COLO829 (cell line): ENCODE results near the gene PPP1R11.
A peak's percentile ranks its signal among the peaks of the same experiment; 100 is the strongest.

Source experiments
- DNase-seq: peaks from one replicate; pipeline ENCODE4 v3.0.0; 2012; ENCODE audit warnings: low spot score

The PPP1R11 gene

DNA sequence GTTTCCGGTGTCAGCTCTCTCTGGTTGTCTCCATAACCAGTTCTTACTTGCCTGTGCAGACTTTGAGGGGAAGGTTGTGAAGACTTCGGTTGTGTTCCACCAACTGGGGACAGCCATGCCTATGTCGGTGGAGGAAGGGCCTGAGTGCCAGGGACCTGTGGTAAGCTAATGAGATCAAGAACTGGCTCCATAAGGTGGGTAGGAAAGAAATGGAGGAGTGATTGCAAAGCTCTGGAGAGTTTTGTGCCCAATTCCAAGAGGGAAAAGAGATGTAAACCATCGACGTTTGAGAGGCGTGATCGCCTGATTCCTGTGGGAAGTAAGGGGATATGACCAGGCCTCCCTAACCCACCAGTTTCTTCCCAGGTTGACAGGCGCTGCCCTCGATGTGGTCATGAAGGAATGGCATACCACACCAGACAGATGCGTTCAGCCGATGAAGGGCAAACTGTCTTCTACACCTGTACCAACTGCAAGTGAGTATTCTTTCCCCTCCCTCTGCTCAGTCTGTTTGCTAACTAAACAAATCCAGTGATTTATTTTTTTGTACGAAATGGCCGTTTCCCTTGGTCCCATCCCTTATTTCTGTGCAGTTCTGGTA, 5.0 kb upstream of the PPP1R11 start:
- DNase-seq: no peak

GRCh38 chr6:30062471-30063178, 4.4 kb upstream of the PPP1R11 start:
- DNase-seq: no peak

DNA sequence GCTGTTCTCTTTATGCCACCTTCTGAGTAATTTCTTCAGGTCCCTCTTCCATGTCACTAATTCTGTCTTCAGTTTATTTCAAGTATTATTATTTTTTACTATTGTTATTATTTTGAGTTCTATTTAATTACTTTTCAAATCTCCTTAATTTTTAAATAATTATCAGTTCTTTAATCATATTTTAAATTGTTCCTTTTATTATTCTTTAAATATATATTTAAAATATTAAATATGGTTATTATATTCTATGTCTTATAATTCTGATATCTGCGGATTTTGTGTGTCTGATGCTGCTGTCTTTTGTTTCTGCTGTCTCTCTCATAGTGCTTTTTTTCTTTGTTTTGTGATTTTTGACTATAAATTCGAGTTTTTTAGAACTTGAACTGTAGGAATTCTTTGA, 3.7 kb upstream of the PPP1R11 start:
- DNase-seq: no peak

DNA sequence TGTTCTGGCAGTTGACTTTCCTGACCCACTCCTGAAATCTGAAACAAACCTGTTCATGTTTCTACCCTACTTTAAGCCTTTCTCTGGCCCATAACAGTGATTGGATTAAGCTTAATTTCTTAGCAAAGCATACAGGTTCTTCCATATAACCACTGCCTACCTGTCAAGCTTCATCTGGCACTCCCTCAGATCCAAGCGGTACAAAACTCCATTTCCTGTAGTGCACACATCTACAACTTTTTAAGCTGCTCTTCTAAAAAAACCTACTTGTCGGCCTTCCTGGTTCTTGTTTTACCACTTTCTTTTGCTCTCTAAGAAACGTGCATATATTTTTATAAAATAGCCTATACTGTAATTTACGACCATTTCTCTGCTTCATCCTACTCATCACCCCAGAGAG, 916 bp upstream of the PPP1R11 start:
- DNase-seq: no peak

- no peak for DNase-seq
Measured at GRCh38 chr6:30067460-30068139, 602 bp downstream of the PPP1R11 start.

DNA sequence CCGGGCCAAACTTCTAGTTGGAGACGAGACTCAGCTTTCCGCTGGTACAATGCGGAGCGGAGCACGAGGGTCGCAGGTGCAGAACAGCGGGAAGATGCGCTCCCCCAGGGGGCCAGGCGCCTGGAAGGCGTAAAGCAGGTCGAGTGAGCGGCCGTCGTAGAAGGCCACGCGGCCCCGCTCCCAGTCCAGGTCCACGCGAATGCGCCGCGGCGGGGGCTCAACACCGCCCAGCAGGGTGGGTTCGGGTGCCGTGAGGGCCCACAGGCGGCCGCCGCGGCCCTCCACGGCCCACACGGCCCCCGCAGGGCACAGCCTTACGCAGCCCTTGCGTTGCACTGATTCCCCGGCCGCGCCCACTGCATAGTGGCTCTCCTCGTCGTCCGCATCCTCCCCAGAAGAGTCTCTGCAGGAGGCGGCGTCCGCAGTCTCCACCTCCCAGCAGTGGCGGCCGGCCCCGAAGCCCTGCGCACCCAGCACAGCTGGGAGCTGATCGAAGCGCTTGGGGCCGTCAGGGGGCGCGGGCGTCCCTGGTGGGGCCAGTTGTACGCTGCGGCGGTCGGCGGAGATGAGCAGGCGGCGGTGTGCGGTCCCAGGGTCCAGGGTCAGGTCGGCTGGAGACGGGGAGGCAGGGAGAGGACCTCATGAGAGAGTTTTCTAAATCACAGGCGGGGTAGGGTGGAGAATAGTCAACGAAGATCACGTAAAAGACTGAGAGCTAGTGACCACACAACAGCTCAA, 4.3 kb downstream of the PPP1R11 start:
- DNase-seq: no peak

GRCh38 chr6:30071858-30072257, 4.9 kb downstream of the PPP1R11 start:
- DNase-seq: no peak

DNA sequence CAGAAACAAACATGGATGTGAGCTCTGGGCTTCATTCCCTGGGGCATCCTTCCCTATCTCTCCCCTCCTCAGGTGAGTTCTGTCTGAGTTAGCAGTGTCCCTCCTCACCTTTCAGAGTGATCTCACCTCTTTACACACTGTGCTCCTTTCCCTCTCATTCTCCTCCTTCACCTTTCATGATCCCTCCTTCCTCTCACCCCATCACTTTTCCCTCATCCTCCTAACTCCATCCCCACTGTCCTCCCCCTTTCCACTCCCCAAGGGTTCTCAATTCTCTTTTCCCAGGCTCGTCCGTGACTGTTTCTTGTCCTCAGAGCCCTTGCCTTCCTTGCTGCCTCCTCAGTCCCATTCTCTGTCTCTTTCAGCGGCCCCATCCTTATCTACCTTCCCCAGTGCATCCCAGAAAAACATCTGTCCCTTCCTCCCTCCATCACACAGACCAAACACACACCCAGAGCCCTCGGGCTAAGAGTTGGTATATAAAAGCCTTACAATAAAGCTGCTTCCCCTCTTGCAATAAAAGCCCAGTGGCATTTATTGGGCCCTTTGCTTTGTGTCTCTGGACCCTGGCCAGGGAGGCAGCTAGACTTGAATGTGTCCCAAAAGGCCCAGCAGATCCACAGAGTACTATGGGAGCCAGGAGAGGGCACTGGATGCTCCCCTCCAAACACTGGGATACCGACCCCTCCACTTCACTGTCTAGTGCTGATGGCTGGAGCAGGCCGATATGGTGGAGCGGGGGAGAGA, 6.7 kb downstream of the PPP1R11 start:
- DNase-seq: no peak

DNA sequence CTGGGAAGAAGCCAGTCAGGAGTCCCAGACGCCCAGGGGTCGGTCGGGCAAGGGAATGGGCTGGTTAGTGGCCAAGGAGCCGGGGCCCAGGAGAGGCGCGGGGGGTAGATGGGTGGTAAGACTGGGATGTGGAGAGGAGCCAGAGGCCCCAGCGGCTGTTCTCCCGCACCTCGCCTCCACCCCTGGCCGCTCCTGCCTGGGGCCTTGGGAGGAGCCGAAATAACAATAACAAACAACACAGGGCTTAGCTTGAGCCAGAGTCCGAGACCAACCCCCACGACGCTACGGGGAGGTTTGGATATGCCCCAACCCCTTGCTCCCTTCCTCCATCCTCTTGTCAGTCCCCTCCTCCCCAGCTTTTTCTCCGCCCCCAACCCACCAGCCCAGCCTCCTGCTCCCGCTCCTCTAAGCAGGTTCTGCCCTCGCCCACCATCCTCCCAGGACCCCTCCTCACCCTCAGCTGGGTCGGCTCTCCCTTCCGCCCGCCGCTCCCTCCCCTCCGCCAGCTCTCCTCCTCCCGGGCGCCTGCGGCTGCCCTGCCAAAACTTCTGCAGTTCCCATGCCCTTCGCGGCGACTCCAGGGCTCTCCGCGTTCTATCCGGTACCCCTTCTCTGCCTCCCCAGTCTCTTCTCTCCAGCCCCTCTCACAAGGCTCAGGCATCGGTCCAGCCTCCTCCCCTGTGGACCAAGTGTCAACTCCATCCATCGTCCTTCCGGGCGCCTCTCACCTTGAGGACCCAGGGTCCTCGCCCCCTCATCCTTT, 7.5 kb downstream of the PPP1R11 start:
- DNase-seq: no peak

DNA sequence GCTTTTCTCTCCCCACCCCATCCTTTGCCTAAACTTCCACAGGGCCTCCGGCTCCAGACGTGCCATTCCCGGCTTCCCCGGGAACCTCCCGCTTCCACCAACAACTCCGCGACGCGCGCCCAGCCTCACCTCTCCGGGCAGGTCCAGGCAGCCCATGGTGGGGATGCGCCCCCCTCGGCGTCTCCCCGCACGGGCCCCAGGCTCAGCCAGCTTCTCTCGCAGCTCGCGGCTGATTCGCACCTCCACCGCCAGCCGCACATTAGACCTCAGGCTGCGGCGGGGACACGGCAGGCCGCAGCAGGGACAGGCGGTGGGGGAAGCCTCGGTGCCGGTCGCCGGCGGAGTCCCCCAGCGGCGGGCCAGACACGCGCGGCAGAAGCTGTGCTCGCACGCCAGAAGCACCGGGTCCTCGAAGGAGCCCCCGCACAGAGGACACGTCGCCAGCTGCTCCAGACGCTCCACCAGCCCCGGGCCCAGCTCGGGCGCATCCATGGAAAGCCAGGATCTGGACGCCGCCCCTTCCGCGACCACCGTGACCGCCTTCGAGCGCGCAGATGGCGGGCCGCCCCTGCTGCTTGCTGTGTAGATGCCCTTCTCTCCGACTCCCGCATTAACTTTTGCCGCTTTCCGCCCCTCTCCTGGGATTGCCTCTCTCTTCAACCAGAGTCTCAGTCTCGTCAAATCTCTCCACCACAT, 8.2 kb downstream of the PPP1R11 start, which contains the start of gene RNF39:
Gene RNF39, minus strand, starts transcription at position 676 of the 696 bp plus-strand sequence. Its CDS starts 184 bp downstream, at position 492.
- no peak for DNase-seq

DNA sequence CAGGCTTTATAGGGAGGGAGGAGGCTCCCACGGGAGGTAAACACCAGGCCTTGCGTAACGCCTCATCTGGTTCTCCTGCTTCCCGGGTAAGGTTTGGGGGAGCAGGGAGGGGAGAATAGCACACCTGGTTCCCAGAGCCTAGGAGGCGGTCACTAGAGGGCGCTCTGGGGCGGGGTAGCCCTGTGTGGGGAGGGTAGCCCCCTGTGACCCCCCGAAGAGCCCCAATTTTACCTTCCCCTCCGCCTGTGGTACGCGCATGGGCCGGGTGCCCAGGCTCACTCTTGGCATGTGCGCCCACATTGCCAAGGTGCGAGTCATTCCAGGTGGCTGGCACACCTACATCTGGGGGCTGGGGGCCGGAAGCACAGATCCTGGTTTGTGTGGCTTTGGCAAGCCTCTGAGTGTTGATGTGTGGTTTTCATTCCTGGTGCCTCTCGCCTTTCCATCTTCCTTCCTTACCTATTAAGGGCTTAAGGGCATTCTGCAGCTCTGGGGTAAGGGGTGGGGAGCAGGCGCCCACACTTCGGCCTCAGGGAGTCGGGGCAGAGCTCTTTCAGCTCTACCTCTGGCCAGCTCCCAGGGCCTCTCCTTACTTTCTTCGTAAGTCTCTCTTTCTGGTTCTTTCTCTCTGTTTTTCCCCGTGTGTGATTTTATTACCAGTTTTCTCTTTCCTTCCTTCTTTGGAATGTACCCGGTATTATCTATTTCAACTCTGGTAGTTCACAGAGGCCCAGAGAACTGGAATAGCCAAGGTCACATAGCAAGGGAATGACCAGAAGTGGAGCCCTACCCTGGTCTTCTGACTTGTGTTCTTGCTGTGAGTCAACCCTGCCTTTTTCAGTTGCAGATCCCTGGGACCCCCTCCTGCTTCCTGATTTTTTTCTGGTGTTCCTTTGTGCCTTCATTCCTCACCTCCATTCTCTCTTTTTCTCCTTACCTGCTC, 9.1 kb downstream of the PPP1R11 start:
- DNase-seq: no peak

GRCh38 chr6:30077218-30077617, 10.2 kb downstream of the PPP1R11 start:
- no peak for DNase-seq

GRCh38 chr6:30087876-30088275, 20.9 kb downstream of the PPP1R11 start:
- DNase-seq: no peak

GRCh38 chr6:30091577-30092381, 24.8 kb downstream of the PPP1R11 start:
- peak; percentile 64 for DNase-seq

GRCh38 chr6:30092852-30093543, 26.0 kb downstream of the PPP1R11 start:
- no peak for DNase-seq

DNA sequence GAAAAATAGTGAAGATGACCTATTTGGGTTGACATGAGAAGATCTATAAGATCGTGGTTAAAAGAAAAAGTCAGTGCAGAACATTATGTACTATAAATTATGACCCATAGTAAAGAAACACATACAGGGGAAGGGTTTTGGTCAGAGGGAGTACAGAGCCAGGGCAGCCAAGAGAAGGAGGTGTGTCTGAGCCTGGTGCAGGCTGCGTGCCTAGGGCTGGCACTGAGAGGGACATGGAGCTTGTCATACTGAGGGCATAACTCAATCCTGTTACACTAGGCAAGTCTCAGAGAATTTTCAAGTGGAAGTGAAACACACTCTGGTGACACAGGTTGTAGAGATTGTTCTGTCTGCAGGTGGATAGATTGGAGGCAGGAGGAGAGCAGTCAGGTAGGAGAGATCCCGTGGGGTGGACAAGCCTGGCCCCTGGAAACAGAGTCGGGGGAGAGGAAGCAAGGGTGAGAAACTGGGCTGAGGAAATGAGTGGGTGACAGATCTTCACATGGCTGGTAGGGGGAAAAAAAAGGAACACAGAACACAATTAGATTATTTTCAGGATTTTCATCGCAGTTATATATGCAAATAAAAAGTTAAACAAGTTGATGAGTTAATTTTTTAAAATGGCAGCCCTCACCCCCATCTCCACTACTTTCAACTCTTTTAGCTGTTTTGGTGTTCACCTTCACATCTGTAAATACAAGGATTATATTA, 27.1 kb downstream of the PPP1R11 start:
- DNase-seq: no peak

- no peak for DNase-seq
Measured at GRCh38 chr6:30096829-30097228, 29.8 kb downstream of the PPP1R11 start.
